IMR-90 (cell line): ENCODE results near the gene SH2D6. TPM values are rescaled to one million over a fixed set of nuclear protein-coding genes. Genes with fewer than 3 reads are reported as not detected.

Source experiments
- ATAC-seq: fragments of 200-7000 bp; cut with Tn5 transposase; 2 replicates; pipeline ENCODE4 v1.9.1; 2020; ENCODE audit warnings: low read depth, mild to moderate bottlenecking, moderate library complexity
- BruUV-seq: library from RNA; stranded (reverse); fragments of 400-500 nt; replicated peaks from 2 replicates; lab custom pipeline; 2021; lab: Mats Ljungman, UMichigan
- CTCF ChIA-PET: fragments of 300-600 bp; formaldehyde crosslinking; extraction: SDS; loops from one replicate; lab custom pipeline; 2021; ENCODE audit warnings: antibody characterized with exemption; lab: Yijun Ruan, JAX
- POLR2A ChIA-PET: fragments of 300-600 bp; sonication (Branson Sonifier 250); formaldehyde crosslinking; loops from one replicate; lab custom pipeline; 2022; ENCODE audit warnings: antibody characterized with exemption; ENCODE audit not compliant: unreplicated experiment; lab: Charles Lee
- DNase-seq: peaks from one replicate; pipeline ENCODE4 v3.0.0; 2013
- H2AFZ ChIP-seq: replicated peaks from 2 replicates; pipeline ENCODE3; 2013; ENCODE audit warnings: low read length, mild to moderate bottlenecking; ENCODE audit not compliant: poor library complexity
- H2AK5ac ChIP-seq: 2 replicates; pipeline ENCODE4 v1.6.1; 2013; ENCODE audit warnings: low read depth, low read length, inconsistent platforms
- H2AK9ac ChIP-seq: replicated peaks from 2 replicates; pipeline ENCODE3; 2013; ENCODE audit warnings: mild to moderate bottlenecking, low read depth, low read length, moderate library complexity; ENCODE audit not compliant: poor library complexity
- H2BK120ac ChIP-seq: 2 replicates; pipeline ENCODE4 v1.6.1; 2013; ENCODE audit warnings: low read depth, low read length, inconsistent platforms
- H2BK15ac ChIP-seq: 3 replicates; pipeline ENCODE4 v1.6.1; 2013; ENCODE audit warnings: low read depth, low read length, inconsistent platforms
- H2BK20ac ChIP-seq: 2 replicates; pipeline ENCODE4 v1.6.1; 2013; ENCODE audit warnings: low read depth, mild to moderate bottlenecking, inconsistent platforms, low read length, moderate library complexity
- H2BK5ac ChIP-seq: 2 replicates; pipeline ENCODE4 v1.6.1; 2013; ENCODE audit warnings: mild to moderate bottlenecking, low read depth, low read length, inconsistent platforms; ENCODE audit not compliant: poor library complexity, severe bottlenecking
- H3K14ac ChIP-seq: replicated peaks from 2 replicates; pipeline ENCODE4 v1.6.1; 2013; ENCODE audit warnings: low read depth, low read length, inconsistent platforms
- H3K18ac ChIP-seq: 2 replicates; pipeline ENCODE4 v1.6.1; 2013; ENCODE audit warnings: low read depth, low read length, control low read depth
- H3K23ac ChIP-seq: 2 replicates; pipeline ENCODE4 v1.6.1; 2013; ENCODE audit warnings: low read depth, low read length, inconsistent platforms
- H3K27ac ChIP-seq: 2 replicates; pipeline ENCODE4 v1.5.1; 2013; ENCODE audit warnings: mild to moderate bottlenecking, control low read depth, low read length; ENCODE audit not compliant: insufficient read depth
- H3K27me3 ChIP-seq: 2 replicates; pipeline ENCODE4 v1.6.1; 2013; ENCODE audit warnings: low read length; ENCODE audit not compliant: control insufficient read depth, insufficient read depth
- H3K36me3 ChIP-seq: 2 replicates; pipeline ENCODE4 v1.6.1; 2013; ENCODE audit warnings: low read length, mixed read lengths; ENCODE audit not compliant: control insufficient read depth, insufficient read depth
- H3K4ac ChIP-seq: 2 replicates; pipeline ENCODE4 v1.6.1; 2013; ENCODE audit warnings: low read depth, low read length, inconsistent platforms
- H3K4me1 ChIP-seq: 2 replicates; pipeline ENCODE4 v1.6.1; 2013; ENCODE audit warnings: low read length, mixed read lengths; ENCODE audit not compliant: control insufficient read depth, insufficient read depth
- H3K4me2 ChIP-seq: 2 replicates; pipeline ENCODE4 v1.6.1; 2013; ENCODE audit warnings: low read depth, mild to moderate bottlenecking, control low read depth, low read length, moderate library complexity
- H3K4me3 ChIP-seq: 2 replicates; pipeline ENCODE4 v1.5.1; 2013; ENCODE audit warnings: low read depth, mild to moderate bottlenecking, control low read depth, low read length, moderate library complexity; ENCODE audit not compliant: insufficient read depth
- H3K56ac ChIP-seq: 2 replicates; pipeline ENCODE4 v1.6.1; 2013; ENCODE audit warnings: low read length, inconsistent platforms; ENCODE audit not compliant: insufficient read depth; ENCODE audit errors: extremely low read depth
- H3K79me1 ChIP-seq, 2 experiments: 2 replicates each; pipeline ENCODE4 v1.6.1; 2013; ENCODE audit warnings: low read length in 2 of 2, inconsistent platforms in 1 of 2, low read depth in 1 of 2
- H3K9ac ChIP-seq: 2 replicates; pipeline ENCODE4 v1.6.1; 2013; ENCODE audit warnings: low read depth, low read length, control low read depth
- H3K9me1 ChIP-seq: 2 replicates; pipeline ENCODE4 v1.6.1; 2013; ENCODE audit warnings: low read length, inconsistent platforms; ENCODE audit not compliant: insufficient read depth
- H3K9me3 ChIP-seq: 2 replicates; pipeline ENCODE4 v1.6.1; 2013; ENCODE audit warnings: low read length; ENCODE audit not compliant: control insufficient read depth, insufficient read depth
- H4K20me1 ChIP-seq: 2 replicates; pipeline ENCODE4 v1.6.1; 2013; ENCODE audit warnings: low read length, inconsistent platforms; ENCODE audit not compliant: insufficient read depth
- H4K5ac ChIP-seq: 2 replicates; pipeline ENCODE4 v1.6.1; 2013; ENCODE audit warnings: mild to moderate bottlenecking, low read depth, low read length, control low read depth
- H4K8ac ChIP-seq, 2 experiments: 2 replicates each; pipeline ENCODE4 v1.6.1; 2013; ENCODE audit warnings: low read depth in 2 of 2, low read length in 2 of 2, control low read depth in 1 of 2, inconsistent platforms in 1 of 2
- H4K91ac ChIP-seq: 2 replicates; pipeline ENCODE4 v1.6.1; 2013; ENCODE audit warnings: low read depth, low read length, inconsistent platforms; ENCODE audit not compliant: insufficient read depth
- CHD1 ChIP-seq: IDR thresholded peaks from 2 replicates; pipeline ENCODE4 v1.6.1; 2012; ENCODE audit warnings: low read depth, low read length, improper control_type of control experiment
- MAZ ChIP-seq: IDR thresholded peaks from 2 replicates; pipeline ENCODE4 v1.6.1; 2012; ENCODE audit warnings: low read depth, mild to moderate bottlenecking, low read length, improper control_type of control experiment, moderate library complexity, borderline replicate concordance
- MXI1 ChIP-seq: IDR thresholded peaks from 2 replicates; pipeline ENCODE4 v1.6.1; 2012; ENCODE audit warnings: low read depth, mild to moderate bottlenecking, low read length, moderate library complexity, borderline replicate concordance
- WGBS, 2 experiments: methylation state at CpG; one replicate each; pipeline versions ENCODE4 v1.1.5 to v1.1.7; 2013; ENCODE audit warnings: missing lambda C conversion rate in 2 of 2; ENCODE audit not compliant: insufficient read length in 1 of 2; ENCODE audit errors: extremely low coverage in 2 of 2; 5-methylcytosine and 5-hydroxymethylcytosine counted together
- dilution Hi-C: fragments of 300-500 bp; cut with HindIII; formaldehyde crosslinking; loops from one replicate; pipeline ENCODE4 v1.14.3; 2018; ENCODE audit warnings: low sequenced_read_pairs; ENCODE audit not compliant: unreplicated experiment
- in situ Hi-C: fragments of 300-500 bp; cut with MboI; formaldehyde crosslinking; loops from 3 replicates; pipeline ENCODE4 v1.14.3; 2019; ENCODE audit warnings: low sequenced_read_pairs, inconsistent platforms, mixed read lengths
- intact Hi-C: fragments of 100-400 bp; cut with micrococcal nuclease; formaldehyde crosslinking; loops from 2 replicates; pipeline ENCODE4 v1.10.0; 2022
- polyA plus RNA-seq, 3 experiments: library from polyadenylated mRNA; depleted of rRNA; stranded (reverse); fragments of >200 nt; gene quantifications; 2 replicates each; pipeline ENCODE4 v1.2.3, GENCODE V29; 2012; ENCODE audit warnings: low replicate concordance in 1 of 3
- total RNA-seq: library from RNA; depleted of rRNA; stranded (reverse); fragments of >200 nt; gene quantifications from 2 replicates; pipeline ENCODE4 v1.2.3, GENCODE V29; 2012

SH2D6 gene
- total and polyA plus RNA-seq, 2 of the 4 experiments (the other 2 are of a cell fraction) = 0.32 to 0.36 TPM

DNA sequence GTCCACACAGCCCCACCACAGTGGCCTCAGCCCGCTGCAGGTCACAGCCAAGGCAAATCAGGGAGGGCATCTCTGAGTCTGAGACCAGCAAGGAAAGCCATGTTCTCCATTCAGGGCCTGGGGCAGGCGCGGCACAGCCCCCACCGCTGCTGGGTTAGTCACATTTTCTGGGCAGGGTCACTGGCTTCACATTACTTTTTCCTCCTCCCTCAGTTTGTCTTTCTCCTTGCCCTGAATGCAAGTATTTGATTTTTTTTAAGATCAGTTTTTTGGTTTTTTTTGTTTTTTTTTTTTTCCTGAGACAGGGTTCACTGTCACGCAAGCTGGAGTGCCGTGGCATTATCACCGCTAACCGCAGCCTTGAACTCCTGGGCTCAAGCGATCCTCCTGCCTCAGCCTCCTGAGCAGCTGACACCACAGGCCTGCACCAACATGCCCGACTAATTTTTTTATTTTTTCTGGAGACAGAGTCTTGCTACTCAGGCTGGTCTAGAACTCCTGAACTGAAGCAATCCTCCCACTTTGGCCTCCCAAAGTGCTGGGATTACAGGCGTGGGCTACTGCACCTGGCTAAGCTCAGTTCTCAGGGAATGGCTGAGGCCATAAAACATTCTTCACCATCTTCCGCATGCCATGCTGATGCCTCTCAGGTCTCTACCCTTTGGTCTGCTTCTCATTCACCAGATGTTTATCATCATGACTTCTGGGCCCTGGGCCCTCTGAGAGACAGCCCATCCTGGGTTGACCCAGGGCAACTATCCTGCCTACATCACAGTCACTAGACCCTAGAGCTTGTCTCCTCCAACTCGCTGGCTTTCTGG, 7.7 kb upstream of the SH2D6 start:
- peak overlapping the region; percentile 23 for H2AFZ ChIP-seq
- no peaks in the 10 kb centered on the region for H3K27me3 ChIP-seq
- H3K9me3 ChIP-seq = no peaks in the 10 kb centered on the region
- H2BK15ac ChIP-seq = no peak overlapping the region
- ATAC-seq (no peak), DNase-seq (no peak)
- ChIA-PET POLR2A (no interaction called here), CTCF (no interaction called here)
- no peak overlapping the region for H3K18ac ChIP-seq
- peak overlapping the region; percentile 70 for H2AK9ac ChIP-seq
- peak overlapping the region; percentile 56 for H3K4ac ChIP-seq
- H2BK20ac ChIP-seq = no peak overlapping the region
- intact Hi-C loops = no loop called here
- WGBS, 2 experiments = 100% methylated on average over 3 of the region's 13 CpGs; no CpG with 5 or more reads in 1 of the 2 experiments
- peak overlapping the region; percentile 27; the same call in 1 of the 2 replicates for H2AK5ac ChIP-seq
- H3K79me1 ChIP-seq = peaks cover 10 to 54% of the 10 kb centered on the region in 2 experiments
- dilution Hi-C loops = no loop called here
- H3K56ac ChIP-seq = no peak overlapping the region
- H3K36me3 ChIP-seq = no peaks in the 10 kb centered on the region
- H4K5ac ChIP-seq = no peak overlapping the region
- H3K14ac ChIP-seq = no peak overlapping the region
- H2BK5ac ChIP-seq = no peak overlapping the region
- in situ Hi-C loops = no loop called here
- no peak overlapping the region for H4K91ac ChIP-seq
- no peaks in the 10 kb centered on the region for H4K20me1 ChIP-seq
- no peak overlapping the region for H3K4me2 ChIP-seq
- BruUV-seq = no TSS peak
- H3K9me1 ChIP-seq = peaks cover 8% of the 10 kb centered on the region
- no peak overlapping the region; a peak in 1 of 4 replicates for H4K8ac ChIP-seq
- TF ChIP-seq CHD1 (no peak), MXI1 (no peak), MAZ (no peak)
- no peak overlapping the region for H3K23ac ChIP-seq
- H3K4me1 ChIP-seq = peaks cover 6% of the 10 kb centered on the region
- H3K9ac ChIP-seq = no peak overlapping the region
- H3K27ac ChIP-seq = no peak overlapping the region
- H3K4me3 ChIP-seq = no peak overlapping the region
- no peak overlapping the region for H2BK120ac ChIP-seq
